Skin of body (tissue), 2 donors: Measurements from ENCODE around the gene IL9R. TPM values are rescaled to one million over a fixed set of nuclear protein-coding genes. Genes with fewer than 3 reads are reported as not detected.
"Not testable (repeated sequence)": the region's sequence is repeated elsewhere in the genome, so short reads cannot be mapped to it uniquely, and the experiment has no call there.

Experiments used
- DNase-seq: peaks from one replicate; lab custom pipeline; 2025; lab: John Stamatoyannopoulos, UW
- total RNA-seq: library from RNA; depleted of rRNA; stranded (reverse); fragments of >200 nt; gene quantifications from one replicate; pipeline ENCODE4 v1.2.3, GENCODE V29; 2014

Gene IL9R
- total RNA-seq, 1 donor from 2014 or later = not detected

- DNase-seq = not testable (repeated sequence)
Observed at GRCh38 chrX:156029707-156030442, 32.4 kb downstream of the IL9R start.

- DNase-seq = not testable (repeated sequence)
Observed at GRCh38 chrX:156030474-156030873, 33.0 kb downstream of the IL9R start.

Other genes with a start within 250 kb of the IL9R start
- gene VAMP7, start 116.4 kb upstream of the IL9R start, total RNA-seq = 25.1 TPM